HEK293 (cell line): ENCODE results near the gene SLC22A31.

Source experiments
- CTCF ChIA-PET: fragments of 350-600 bp; formaldehyde crosslinking; extraction: SDS; loops from one replicate; lab custom pipeline; 2021; ENCODE audit warnings: antibody characterized with exemption; lab: Yijun Ruan, JAX
- POLR2A ChIA-PET: fragments of 300-600 bp; formaldehyde crosslinking; extraction: SDS; loops from one replicate; lab custom pipeline; 2020; ENCODE audit warnings: antibody characterized with exemption, inconsistent platforms; lab: Yijun Ruan, JAX
- H3K27ac ChIP-seq: fragments of 200-500 bp; sonication (Bioruptor generic); 2 replicates; pipeline ENCODE4 v1.5.1; 2014; ENCODE audit warnings: low read depth, low read length, control low read depth, inconsistent platforms; ENCODE audit errors: extremely low read depth
- H3K36me3 ChIP-seq, 2 experiments: fragments of 200-500 bp in 1 of 2; sonication (Bioruptor generic) in 1 of 2; 1 replicate in 1 of 2; 2 replicates in 1 of 2; pipeline ENCODE4 v1.5.1; 2014 to 2017; ENCODE audit warnings: inconsistent platforms in 2 of 2, low read length in 2 of 2; ENCODE audit not compliant: control insufficient read depth in 2 of 2, insufficient read depth in 1 of 2
- H3K4me1 ChIP-seq: fragments of 200-500 bp; sonication (Bioruptor generic); 2 replicates; pipeline ENCODE4 v1.5.1; 2014; ENCODE audit warnings: mild to moderate bottlenecking, low read length, inconsistent platforms; ENCODE audit not compliant: control insufficient read depth, insufficient read depth
- H3K4me3 ChIP-seq: 2 replicates; pipeline ENCODE4 v1.5.1; 2011; ENCODE audit warnings: low read depth, mild to moderate bottlenecking, control low read depth, low read length, moderate library complexity
- H3K9me3 ChIP-seq: fragments of 200-500 bp; sonication (Bioruptor generic); 2 replicates; pipeline ENCODE4 v1.5.1; 2014; ENCODE audit warnings: low read depth, low read length, inconsistent platforms; ENCODE audit not compliant: control insufficient read depth, insufficient read depth
- BCL11A ChIP-seq: fragments of 450-650 bp; formaldehyde crosslinking; IDR thresholded peaks from 2 replicates; pipeline ENCODE4 v1.5.1; 2016; ENCODE audit warnings: low read depth, missing biosample characterization, missing genetic modification characterization
- KLF8 ChIP-seq: fragments of 450-650 bp; formaldehyde crosslinking; IDR thresholded peaks from 2 replicates; pipeline ENCODE4 v1.5.1; 2016; ENCODE audit warnings: missing biosample characterization, missing genetic modification characterization
- PRDM1 ChIP-seq: fragments of 450-650 bp; formaldehyde crosslinking; IDR thresholded peaks from 2 replicates; pipeline ENCODE4; 2016; ENCODE audit warnings: missing biosample characterization, missing genetic modification characterization
- SCRT1 ChIP-seq: fragments of 450-650 bp; formaldehyde crosslinking; IDR thresholded peaks from 2 replicates; pipeline ENCODE4 v1.5.1; 2016; ENCODE audit warnings: missing biosample characterization, missing genetic modification characterization, borderline replicate concordance
- SCRT2 ChIP-seq: fragments of 450-650 bp; formaldehyde crosslinking; IDR thresholded peaks from 2 replicates; pipeline ENCODE4 v1.5.1; 2016; ENCODE audit warnings: missing biosample characterization, missing genetic modification characterization
- SP3 ChIP-seq: fragments of 450-650 bp; formaldehyde crosslinking; IDR thresholded peaks from 2 replicates; pipeline ENCODE4 v1.5.1; 2016; ENCODE audit warnings: missing biosample characterization, missing genetic modification characterization
- WT1 ChIP-seq: fragments of 450-650 bp; formaldehyde crosslinking; IDR thresholded peaks from 2 replicates; pipeline ENCODE4 v1.5.1; 2016; ENCODE audit warnings: missing biosample characterization, missing genetic modification characterization
- ZBTB21 ChIP-seq: fragments of 450-650 bp; formaldehyde crosslinking; IDR thresholded peaks from 2 replicates; pipeline ENCODE4 v1.5.1; 2017; ENCODE audit warnings: missing biosample characterization, missing genetic modification characterization
- ZFHX2 ChIP-seq: fragments of 450-650 bp; formaldehyde crosslinking; conservative IDR thresholded peaks from 2 replicates; pipeline ENCODE4 v1.5.1; 2016; ENCODE audit warnings: missing biosample characterization, missing genetic modification characterization
- ZNF112 ChIP-seq: fragments of 450-650 bp; formaldehyde crosslinking; IDR thresholded peaks from 2 replicates; pipeline ENCODE4 v1.5.0; 2017; ENCODE audit warnings: missing biosample characterization, missing genetic modification characterization
- ZNF121 ChIP-seq: fragments of 450-650 bp; formaldehyde crosslinking; IDR thresholded peaks from 2 replicates; pipeline ENCODE4 v1.5.1; 2016; ENCODE audit warnings: missing biosample characterization, missing genetic modification characterization
- ZNF140 ChIP-seq: fragments of 450-650 bp; formaldehyde crosslinking; IDR thresholded peaks from 2 replicates; pipeline ENCODE4 v1.5.1; 2016; ENCODE audit warnings: missing biosample characterization, missing genetic modification characterization
- ZNF175 ChIP-seq: fragments of 450-650 bp; formaldehyde crosslinking; IDR thresholded peaks from 2 replicates; pipeline ENCODE4 v1.5.1; 2016; ENCODE audit warnings: missing biosample characterization, missing genetic modification characterization
- ZNF19 ChIP-seq: fragments of 450-650 bp; formaldehyde crosslinking; IDR thresholded peaks from 2 replicates; pipeline ENCODE4; 2016; ENCODE audit warnings: missing biosample characterization, missing genetic modification characterization, low read depth
- ZNF202 ChIP-seq: fragments of 450-650 bp; formaldehyde crosslinking; IDR thresholded peaks from 2 replicates; pipeline ENCODE4 v1.5.1; 2016; ENCODE audit warnings: missing biosample characterization, missing genetic modification characterization, borderline replicate concordance
- ZNF394 ChIP-seq: fragments of 450-650 bp; formaldehyde crosslinking; IDR thresholded peaks from 2 replicates; pipeline ENCODE4 v1.5.1; 2016; ENCODE audit warnings: missing biosample characterization, missing genetic modification characterization, mild to moderate bottlenecking, moderate library complexity, borderline replicate concordance
- ZNF398 ChIP-seq: fragments of 450-650 bp; formaldehyde crosslinking; IDR thresholded peaks from 2 replicates; pipeline ENCODE4 v1.5.1; 2017; ENCODE audit warnings: missing biosample characterization, missing genetic modification characterization
- ZNF48 ChIP-seq: fragments of 450-650 bp; formaldehyde crosslinking; IDR thresholded peaks from 2 replicates; pipeline ENCODE4 v1.5.1; 2016; ENCODE audit warnings: missing biosample characterization, missing genetic modification characterization
- ZNF510 ChIP-seq: fragments of 450-650 bp; formaldehyde crosslinking; IDR thresholded peaks from 2 replicates; pipeline ENCODE4 v1.5.1; 2018; ENCODE audit warnings: mild to moderate bottlenecking, missing genetic modification characterization, missing biosample characterization; ENCODE audit not compliant: insufficient replicate concordance
- ZNF514 ChIP-seq: fragments of 450-650 bp; formaldehyde crosslinking; IDR thresholded peaks from 2 replicates; pipeline ENCODE4 v1.5.1; 2016; ENCODE audit warnings: missing biosample characterization, missing genetic modification characterization
- ZNF596 ChIP-seq: fragments of 450-650 bp; IDR thresholded peaks from 2 replicates; pipeline ENCODE4 v1.5.0; 2018; ENCODE audit warnings: missing biosample characterization, mild to moderate bottlenecking, missing genetic modification characterization, moderate library complexity
- ZNF610 ChIP-seq: fragments of 450-650 bp; formaldehyde crosslinking; IDR thresholded peaks from 2 replicates; pipeline ENCODE4 v1.5.1; 2016; ENCODE audit warnings: missing biosample characterization, missing genetic modification characterization, borderline replicate concordance
- TF ChIP-seq, protein P1 (sequence below): IDR thresholded peaks from 2 replicates; pipeline ENCODE4 v1.6.1; 2011; ENCODE audit warnings: mild to moderate bottlenecking, low read depth, low read length, borderline replicate concordance
- TF ChIP-seq, protein P2 (sequence below): fragments of 450-650 bp; formaldehyde crosslinking; IDR thresholded peaks from 2 replicates; pipeline ENCODE4 v1.5.1; 2016; ENCODE audit warnings: missing biosample characterization, missing genetic modification characterization

SLC22A31 gene

DNA sequence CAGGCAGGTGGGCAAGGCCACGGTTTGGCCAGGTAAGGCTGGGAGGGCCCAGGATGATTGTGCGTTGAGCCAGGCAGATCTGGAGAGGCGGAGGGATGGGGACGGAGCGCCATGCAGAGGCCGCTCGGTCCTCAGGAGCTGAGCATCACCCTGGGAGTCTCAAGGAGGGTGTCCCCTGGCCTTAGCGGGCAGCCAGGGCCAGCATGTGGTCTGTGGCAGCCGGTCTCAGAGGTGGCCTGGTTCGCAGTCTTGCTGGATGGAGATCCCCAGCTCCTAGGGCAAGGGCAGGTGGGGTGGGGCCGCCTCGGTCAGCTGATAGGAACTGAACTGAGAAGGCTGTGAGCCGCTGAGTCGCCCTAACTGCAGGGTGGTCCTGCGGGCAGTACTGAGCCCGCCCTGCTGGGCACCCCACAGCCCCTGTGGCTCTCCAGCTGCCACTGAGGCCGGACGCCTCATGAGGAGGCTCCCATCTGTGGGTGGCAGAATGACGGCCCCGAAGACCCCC lies 40.4 kb downstream of the SLC22A31 start (continued):
- TF ChIP-seq ZNF202 = no peak
- no peak for TF ChIP-seq SP3 (tag by site-specific recombination)
- no peak for TF ChIP-seq ZNF19 (tag by site-specific recombination)
- TF ChIP-seq ZNF48 (tag by site-specific recombination) = no peak
- no peak for TF ChIP-seq ZNF140 (tag by site-specific recombination)
- TF ChIP-seq, all 188 proteins: peak for 0

DNA sequence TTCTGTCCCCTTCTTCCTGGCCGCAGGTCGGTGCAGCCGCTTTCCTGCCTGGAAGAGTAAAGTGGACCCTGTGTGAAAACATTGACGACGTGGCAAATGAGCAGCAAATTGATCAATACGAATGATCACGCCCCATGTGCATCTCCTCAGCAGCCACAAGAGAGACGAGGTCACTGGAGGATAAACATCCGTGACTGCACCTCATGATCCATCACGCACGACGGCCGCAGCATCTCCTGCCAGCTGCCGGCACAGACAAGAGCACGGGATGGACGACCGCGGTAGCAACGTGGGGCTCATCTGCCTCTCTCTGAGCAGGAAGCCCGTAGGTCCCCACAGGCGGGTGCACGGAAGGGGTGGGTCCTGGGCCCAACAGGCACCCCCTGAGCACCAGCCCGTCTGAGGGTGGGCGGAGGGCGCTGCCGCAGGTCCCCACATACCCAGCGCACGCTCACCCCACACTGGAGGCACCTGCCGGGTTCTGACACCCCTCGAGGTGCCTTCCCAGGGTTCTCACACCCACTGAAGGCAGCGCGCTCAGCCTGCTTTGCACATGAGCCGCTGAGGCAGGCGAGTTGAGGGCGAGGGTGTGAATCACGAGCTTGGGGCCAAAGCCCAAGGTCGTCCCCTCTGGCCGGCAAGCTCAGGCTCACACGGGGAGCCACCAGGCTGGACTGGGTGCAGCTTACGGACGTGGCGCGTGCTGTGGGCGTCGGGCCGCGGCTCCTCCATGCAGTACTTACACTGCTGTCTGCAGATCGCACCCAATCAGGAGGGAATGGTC lies 41.1 kb downstream of the SLC22A31 start:
- TF ChIP-seq ZNF510 = no peak
- TF ChIP-seq ZFHX2 (tag by site-specific recombination) = no peak
- TF ChIP-seq ZNF394 (tag by site-specific recombination) = no peak
- TF ChIP-seq KLF8 (tag by site-specific recombination) = no peak
- TF ChIP-seq, protein P1, sequence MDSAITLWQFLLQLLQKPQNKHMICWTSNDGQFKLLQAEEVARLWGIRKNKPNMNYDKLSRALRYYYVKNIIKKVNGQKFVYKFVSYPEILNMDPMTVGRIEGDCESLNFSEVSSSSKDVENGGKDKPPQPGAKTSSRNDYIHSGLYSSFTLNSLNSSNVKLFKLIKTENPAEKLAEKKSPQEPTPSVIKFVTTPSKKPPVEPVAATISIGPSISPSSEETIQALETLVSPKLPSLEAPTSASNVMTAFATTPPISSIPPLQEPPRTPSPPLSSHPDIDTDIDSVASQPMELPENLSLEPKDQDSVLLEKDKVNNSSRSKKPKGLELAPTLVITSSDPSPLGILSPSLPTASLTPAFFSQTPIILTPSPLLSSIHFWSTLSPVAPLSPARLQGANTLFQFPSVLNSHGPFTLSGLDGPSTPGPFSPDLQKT = no peak
- TF ChIP-seq SCRT1 (tag by site-specific recombination) = no peak
- TF ChIP-seq, protein P2, sequence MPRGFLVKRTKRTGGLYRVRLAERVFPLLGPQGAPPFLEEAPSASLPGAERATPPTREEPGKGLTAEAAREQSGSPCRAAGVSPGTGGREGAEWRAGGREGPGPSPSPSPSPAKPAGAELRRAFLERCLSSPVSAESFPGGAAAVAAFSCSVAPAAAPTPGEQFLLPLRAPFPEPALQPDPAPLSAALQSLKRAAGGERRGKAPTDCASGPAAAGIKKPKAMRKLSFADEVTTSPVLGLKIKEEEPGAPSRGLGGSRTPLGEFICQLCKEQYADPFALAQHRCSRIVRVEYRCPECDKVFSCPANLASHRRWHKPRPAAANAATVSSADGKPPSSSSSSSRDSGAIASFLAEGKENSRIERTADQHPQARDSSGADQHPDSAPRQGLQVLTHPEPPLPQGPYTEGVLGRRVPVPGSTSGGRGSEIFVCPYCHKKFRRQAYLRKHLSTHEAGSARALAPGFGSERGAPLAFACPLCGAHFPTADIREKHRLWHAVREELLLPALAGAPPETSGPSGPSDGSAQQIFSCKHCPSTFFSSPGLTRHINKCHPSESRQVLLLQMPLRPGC (tag by site-specific recombination) = no peak
- TF ChIP-seq ZBTB21 (tag by site-specific recombination) = no peak
- TF ChIP-seq ZNF121 = no peak
- TF ChIP-seq ZNF610 (tag by site-specific recombination) = no peak
- TF ChIP-seq BCL11A (tag by site-specific recombination) = no peak
- TF ChIP-seq ZNF175 (tag by site-specific recombination) = no peak
- no peak for TF ChIP-seq WT1
- no peak for TF ChIP-seq SP3 (tag by site-specific recombination)
- no peak for TF ChIP-seq ZNF514 (tag by site-specific recombination)
- no peak for TF ChIP-seq ZNF112 (tag by site-specific recombination)
- TF ChIP-seq ZNF398 (tag by site-specific recombination) = no peak
- TF ChIP-seq ZNF596 = no peak
- TF ChIP-seq PRDM1 (tag by site-specific recombination) = no peak
- no peak for TF ChIP-seq SCRT2
- H3K36me3 ChIP-seq = no peaks in the 10 kb centered on the region
- POLR2A ChIA-PET = no interaction called here
- H3K27ac ChIP-seq = no peak overlapping the region
- CTCF ChIA-PET = no interaction called here
- no peaks in the 10 kb centered on the region for H3K9me3 ChIP-seq
- H3K4me3 ChIP-seq = no peak overlapping the region
- no peaks in the 10 kb centered on the region for H3K4me1 ChIP-seq
